Mucosa of rectum (tissue), 2 donors: Measurements from ENCODE around the gene ALOX12.

Source experiments
- H3K27ac ChIP-seq, 2 donors: one replicate each; pipeline ENCODE4 v1.7.0; 2013; ENCODE audit warnings: inconsistent platforms in 2 of 2, low read depth in 2 of 2, low read length in 2 of 2
- H3K27me3 ChIP-seq, 2 donors: one replicate each; pipeline ENCODE4 v1.7.0; 2013; ENCODE audit warnings: low read length in 2 of 2; ENCODE audit not compliant: control insufficient read depth in 2 of 2, insufficient read depth in 2 of 2
- H3K36me3 ChIP-seq, 2 donors: one replicate each; pipeline ENCODE4 v1.7.0; 2013; ENCODE audit warnings: low read length in 2 of 2; ENCODE audit not compliant: control insufficient read depth in 2 of 2, insufficient read depth in 2 of 2
- H3K4me1 ChIP-seq, 2 donors: one replicate each; pipeline ENCODE4 v1.7.0; 2013; ENCODE audit warnings: low read length in 2 of 2, mild to moderate bottlenecking in 1 of 2; ENCODE audit not compliant: control insufficient read depth in 2 of 2, insufficient read depth in 2 of 2
- H3K4me3 ChIP-seq, 2 donors: one replicate each; pipeline ENCODE4 v1.7.0; 2013; ENCODE audit warnings: low read length in 2 of 2
- H3K9ac ChIP-seq, 2 donors: one replicate each; pipeline ENCODE4 v1.7.0; 2013; ENCODE audit warnings: low read length in 2 of 2, low read depth in 1 of 2, mild to moderate bottlenecking in 1 of 2
- H3K9me3 ChIP-seq, 2 donors: one replicate each; pipeline ENCODE4 v1.7.0; 2013; ENCODE audit warnings: low read length in 2 of 2; ENCODE audit not compliant: control insufficient read depth in 2 of 2
- donor health status: healthy.
- donor health status: Normal muscosa, but diverticular disease.

The ALOX12 gene

DNA sequence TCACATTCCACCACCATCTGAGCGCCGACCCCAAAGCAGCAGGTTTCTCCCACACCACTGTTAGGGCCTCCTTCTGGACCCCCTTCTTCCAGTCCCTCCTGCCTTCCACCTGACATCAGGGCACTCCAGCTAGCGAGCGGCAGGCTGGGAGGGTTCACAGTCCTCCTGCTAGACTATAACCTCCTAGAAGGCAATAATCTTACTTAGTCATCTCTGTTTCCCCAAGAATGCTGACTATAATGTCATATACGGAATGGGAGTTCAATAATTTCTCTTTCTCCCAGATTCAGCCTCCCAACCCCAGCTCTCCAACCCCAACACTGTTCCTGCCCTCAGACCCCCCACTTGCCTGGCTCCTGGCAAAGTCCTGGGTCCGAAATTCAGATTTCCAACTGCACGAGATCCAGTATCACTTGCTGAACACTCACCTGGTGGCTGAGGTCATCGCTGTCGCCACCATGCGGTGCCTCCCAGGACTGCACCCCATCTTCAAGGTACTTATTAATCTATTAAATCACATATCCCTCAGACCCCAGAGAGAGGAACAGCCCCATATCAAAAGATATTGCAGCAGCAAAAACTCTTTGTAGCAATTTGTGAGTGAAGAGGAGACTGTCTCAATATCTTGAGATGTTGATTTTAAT is 5.6 kb downstream of the ALOX12 start:
- no peak overlapping the region for H3K27ac ChIP-seq
- no peak overlapping the region for H3K9ac ChIP-seq
- H3K27me3 ChIP-seq = no peaks in the 10 kb centered on the region
- H3K36me3 ChIP-seq = peaks cover 36 to 41% of the 10 kb centered on the region in 2 donors
- H3K4me1 ChIP-seq = peaks cover 0 to 3% of the 10 kb centered on the region in 2 donors
- peak overlapping the region in 1 of 2 donors; percentile 7 for H3K4me3 ChIP-seq
- no peaks in the 10 kb centered on the region for H3K9me3 ChIP-seq

DNA sequence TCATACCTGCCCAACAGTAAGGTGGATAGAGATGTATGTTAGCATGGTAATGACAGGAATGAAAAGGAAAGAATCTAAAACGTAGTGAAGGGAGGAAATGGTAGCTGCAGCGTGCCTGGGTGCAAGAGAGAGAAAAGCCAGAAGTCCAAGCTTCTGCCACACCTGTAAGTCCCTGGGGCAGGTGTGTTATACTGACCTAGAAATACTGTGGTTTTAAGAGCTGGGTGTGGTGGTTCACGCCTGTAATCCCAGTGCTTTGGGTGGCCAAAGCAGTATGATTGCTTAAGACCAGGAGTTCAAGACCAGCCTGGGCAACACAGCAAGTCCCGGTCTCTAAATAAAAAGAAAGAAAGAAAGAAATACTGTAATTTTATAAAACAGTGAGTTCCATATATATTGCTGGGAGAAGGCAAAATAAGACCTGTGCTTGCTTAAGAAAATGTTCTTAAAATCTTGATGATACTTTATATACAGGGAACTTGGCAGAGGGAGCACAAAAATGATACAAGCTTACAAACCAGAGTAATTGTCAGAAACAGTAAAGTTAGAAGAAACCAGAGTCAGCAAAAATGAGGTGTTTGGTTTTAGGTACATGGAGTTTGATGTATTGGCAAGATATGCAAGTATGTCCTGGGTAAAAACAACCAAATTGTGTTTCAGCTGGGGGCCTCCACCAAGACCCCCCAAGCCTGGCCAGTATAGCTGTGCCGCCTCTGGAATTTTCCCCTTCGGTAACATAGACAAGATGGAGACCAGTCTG is 6.6 kb downstream of the ALOX12 start:
- no peak overlapping the region for H3K9ac ChIP-seq
- no peaks in the 10 kb centered on the region for H3K27me3 ChIP-seq
- peaks cover 0 to 3% of the 10 kb centered on the region in 2 donors for H3K4me1 ChIP-seq
- H3K9me3 ChIP-seq = no peaks in the 10 kb centered on the region
- no peak overlapping the region for H3K4me3 ChIP-seq
- H3K27ac ChIP-seq = no peak overlapping the region
- peaks cover 33 to 39% of the 10 kb centered on the region in 2 donors for H3K36me3 ChIP-seq

DNA sequence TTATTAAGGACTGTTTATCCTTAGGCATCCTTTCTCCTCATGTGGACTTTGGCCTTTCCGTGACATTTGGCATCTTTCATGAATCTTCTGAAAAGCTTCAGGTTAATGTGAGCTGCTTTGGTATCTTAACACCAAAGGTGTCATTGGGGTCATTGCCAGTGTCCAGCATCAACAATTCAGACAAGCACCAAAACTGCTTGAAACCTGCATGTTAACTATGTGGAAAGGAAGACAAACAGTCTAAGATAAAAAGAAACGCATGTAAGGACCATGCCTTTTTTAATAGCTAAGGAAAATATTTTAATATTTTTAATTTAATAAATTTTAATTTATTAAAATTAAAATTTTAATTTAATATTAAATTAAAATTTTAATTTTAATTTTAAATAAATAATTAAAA is 7.9 kb downstream of the ALOX12 start:
- Histone ChIP-seq H3K4me3 (no peak overlapping the region), H3K9ac (no peak overlapping the region), H3K4me1 (peaks cover 0 to 3% of the 10 kb centered on the region in 2 donors), H3K27ac (no peak overlapping the region), H3K9me3 (no peaks in the 10 kb centered on the region), H3K36me3 (peaks cover 31 to 39% of the 10 kb centered on the region in 2 donors), H3K27me3 (no peaks in the 10 kb centered on the region)

DNA sequence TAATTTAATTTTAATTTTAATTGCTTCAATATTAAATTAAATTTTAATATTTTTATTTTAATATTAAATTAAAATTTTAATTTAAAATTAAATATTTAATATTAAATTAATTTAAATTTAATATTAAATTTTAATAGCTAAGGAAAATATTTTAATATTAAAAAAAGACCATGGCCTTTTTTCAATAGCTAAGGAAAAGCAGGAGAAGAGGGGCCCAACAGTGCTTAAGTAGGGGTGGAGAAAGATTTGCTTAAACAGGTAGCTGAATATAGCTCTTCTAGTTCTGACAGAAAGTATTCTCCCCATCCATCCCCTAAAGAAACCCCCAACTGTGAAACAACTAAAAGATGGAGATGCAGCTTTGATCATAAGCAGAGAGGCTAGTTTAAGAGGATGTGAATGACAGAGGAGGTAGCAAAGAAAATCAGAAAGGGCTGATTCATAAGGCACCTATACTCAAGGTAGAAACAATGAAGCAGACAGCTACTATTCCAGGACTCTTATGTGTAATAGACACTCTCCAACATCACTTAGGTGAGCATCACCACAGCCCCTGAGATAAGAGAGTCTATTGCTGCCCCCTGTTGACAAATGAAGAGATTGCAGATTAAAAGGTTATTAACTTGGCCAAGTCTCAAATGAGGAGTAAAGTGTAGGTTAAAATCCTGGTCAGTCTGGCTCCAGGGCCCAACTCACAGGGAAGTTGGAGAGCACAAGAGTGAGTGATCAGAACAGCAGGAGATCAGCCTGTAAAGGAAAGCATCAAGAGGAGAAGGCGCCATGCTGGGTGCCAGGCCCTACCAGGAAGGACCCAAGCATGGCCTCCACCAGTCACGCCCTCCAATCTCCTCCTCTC is 8.8 kb downstream of the ALOX12 start:
- Histone ChIP-seq H3K36me3 (peaks cover 26 to 34% of the 10 kb centered on the region in 2 donors), H3K4me3 (no peak overlapping the region), H3K9ac (no peak overlapping the region), H3K27ac (no peak overlapping the region), H3K9me3 (no peaks in the 10 kb centered on the region), H3K27me3 (no peaks in the 10 kb centered on the region), H3K4me1 (peaks cover 0 to 3% of the 10 kb centered on the region in 2 donors)

DNA sequence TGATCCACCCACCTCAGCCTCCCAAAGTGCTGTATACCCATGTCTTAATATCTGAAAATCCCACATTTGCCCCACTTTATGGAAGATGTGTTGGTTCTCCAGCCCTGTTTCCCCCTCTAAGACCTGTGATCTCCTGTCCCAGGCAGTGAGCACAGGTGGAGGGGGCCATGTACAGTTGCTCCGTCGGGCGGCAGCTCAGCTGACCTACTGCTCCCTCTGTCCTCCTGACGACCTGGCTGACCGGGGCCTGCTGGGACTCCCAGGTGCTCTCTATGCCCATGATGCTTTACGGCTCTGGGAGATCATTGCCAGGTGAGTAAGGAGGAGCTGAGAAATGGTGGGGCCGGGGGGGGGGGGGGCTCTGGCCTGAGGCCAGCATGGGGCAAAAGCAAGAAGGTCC is 9.9 kb downstream of the ALOX12 start:
- peaks cover 7 to 8% of the 10 kb centered on the region in 2 donors for H3K4me1 ChIP-seq
- H3K36me3 ChIP-seq = peaks cover 22 to 33% of the 10 kb centered on the region in 2 donors
- H3K9me3 ChIP-seq = no peaks in the 10 kb centered on the region
- no peak overlapping the region for H3K4me3 ChIP-seq
- H3K27me3 ChIP-seq = no peaks in the 10 kb centered on the region
- H3K9ac ChIP-seq = no peak overlapping the region
- no peak overlapping the region for H3K27ac ChIP-seq

DNA sequence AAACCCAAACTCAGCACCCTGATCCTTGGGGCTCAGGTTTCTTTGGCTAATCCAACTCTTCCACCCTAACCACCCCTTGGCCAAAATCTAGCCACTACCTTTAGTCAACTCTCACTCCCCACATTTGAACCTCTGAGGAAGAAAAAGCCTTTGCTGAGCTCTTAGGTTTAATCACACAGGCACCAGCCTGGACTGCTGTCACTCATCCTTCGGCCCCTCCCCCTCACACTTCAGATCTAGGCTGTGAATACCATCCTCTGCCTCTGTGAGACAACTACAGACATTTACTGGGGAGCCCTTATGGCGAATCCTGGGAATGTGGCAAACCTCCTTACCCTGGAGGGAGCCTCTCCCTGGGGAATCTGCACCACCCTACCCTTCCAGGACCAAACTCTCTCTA is 11.3 kb downstream of the ALOX12 start:
- no peak overlapping the region for H3K9ac ChIP-seq
- H3K9me3 ChIP-seq = no peaks in the 10 kb centered on the region
- peaks cover 12 to 18% of the 10 kb centered on the region in 2 donors for H3K36me3 ChIP-seq
- H3K4me3 ChIP-seq = no peak overlapping the region
- H3K4me1 ChIP-seq = peaks cover 9 to 19% of the 10 kb centered on the region in 2 donors
- no peak overlapping the region for H3K27ac ChIP-seq
- H3K27me3 ChIP-seq = no peaks in the 10 kb centered on the region

DNA sequence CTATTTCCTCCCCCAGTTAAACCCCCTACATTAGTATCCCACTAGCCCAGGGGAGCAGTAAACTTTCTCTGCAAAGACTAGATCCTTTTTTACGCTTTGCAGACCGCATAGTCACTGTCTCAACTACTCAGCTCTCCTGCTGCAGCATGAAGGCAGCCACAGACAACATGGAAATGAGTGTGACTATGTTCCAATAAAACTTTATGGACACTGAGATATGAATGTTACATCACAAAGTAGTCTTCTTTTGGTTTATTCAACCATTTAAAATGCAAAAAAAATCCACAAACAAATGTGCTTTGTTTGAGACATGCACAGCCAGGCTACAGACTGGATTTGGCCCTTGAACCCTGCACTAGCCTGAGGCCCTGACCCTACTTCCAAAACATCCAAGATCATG is 14.7 kb downstream of the ALOX12 start:
- H3K27me3 ChIP-seq = no peaks in the 10 kb centered on the region
- peaks cover 5% of the 10 kb centered on the region in 2 donors for H3K36me3 ChIP-seq
- no peak overlapping the region for H3K9ac ChIP-seq
- H3K4me1 ChIP-seq = peaks cover 23 to 35% of the 10 kb centered on the region in 2 donors
- H3K27ac ChIP-seq = no peak overlapping the region
- H3K9me3 ChIP-seq = no peaks in the 10 kb centered on the region
- peak overlapping the region in 1 of 2 donors; percentile 17 for H3K4me3 ChIP-seq

DNA sequence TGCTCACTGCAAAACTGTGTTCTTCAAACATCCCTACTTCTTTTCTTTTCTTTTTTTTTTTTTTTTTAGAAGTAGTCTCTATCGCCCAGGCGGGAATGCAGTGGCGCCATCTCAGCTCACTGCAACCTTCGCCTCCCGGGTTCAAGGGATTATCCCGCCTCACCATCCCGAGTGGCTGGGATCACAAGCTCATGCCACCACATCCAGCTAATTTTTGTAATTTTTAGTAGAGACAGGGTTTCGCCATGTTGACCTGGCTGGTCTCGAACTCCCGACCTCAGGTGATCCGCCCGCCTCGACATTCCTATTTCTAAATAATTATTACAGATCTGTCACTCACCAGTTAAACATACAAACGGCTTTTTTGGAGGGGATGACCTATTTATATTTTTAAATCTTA is 15.6 kb downstream of the ALOX12 start:
- no peaks in the 10 kb centered on the region for H3K9me3 ChIP-seq
- peaks cover 5% of the 10 kb centered on the region in 2 donors for H3K36me3 ChIP-seq
- H3K4me3 ChIP-seq = peak overlapping the region; percentile 91 to 98
- H3K27me3 ChIP-seq = no peaks in the 10 kb centered on the region
- no peak overlapping the region for H3K27ac ChIP-seq
- peaks cover 26 to 39% of the 10 kb centered on the region in 2 donors for H3K4me1 ChIP-seq
- H3K9ac ChIP-seq = peak overlapping the region; percentile 85 to 93

DNA sequence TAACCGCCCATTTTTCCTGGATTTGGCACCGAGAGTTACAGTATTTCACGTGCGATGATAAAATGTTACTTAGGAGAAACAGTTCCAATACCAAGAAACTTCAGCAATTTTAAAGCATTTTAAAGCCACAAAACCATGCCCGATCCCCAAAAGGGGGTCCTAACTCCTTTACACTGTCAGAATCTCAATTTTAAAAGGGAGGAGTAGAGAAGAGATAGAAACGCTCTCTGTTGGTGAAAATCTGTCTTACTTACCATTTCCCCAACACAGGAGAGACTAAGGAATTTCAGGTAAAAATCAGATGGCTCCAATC is 16.0 kb downstream of the ALOX12 start:
- H3K9me3 ChIP-seq = no peaks in the 10 kb centered on the region
- H3K27me3 ChIP-seq = no peaks in the 10 kb centered on the region
- H3K4me1 ChIP-seq = peaks cover 26 to 39% of the 10 kb centered on the region in 2 donors
- peaks cover 5 to 8% of the 10 kb centered on the region in 2 donors for H3K36me3 ChIP-seq
- H3K9ac ChIP-seq = peak overlapping the region; percentile 85 to 93
- peak overlapping the region; percentile 99 for H3K27ac ChIP-seq
- H3K4me3 ChIP-seq = peak overlapping the region; percentile 91 to 98
